ENCODE data around the gene POR. TPM values are rescaled to one million over a fixed set of nuclear protein-coding genes. Genes with fewer than 3 reads are reported as not detected.

The POR gene
- total RNA-seq, 5 donors from 2014 or later (not counting 1 experiment from before 2014, with no cell fraction given) = 41.1 to 83.3 (median 58.8) TPM

Other genes with a start within 250 kb of the POR start
- gene HIP1, start 176.2 kb upstream of the POR start, total RNA-seq = 1 to 10 TPM; 3.2 to 8.4 (median 3.6) TPM
- not detected for gene CCL26, start 142.9 kb upstream of the POR start, total RNA-seq
- gene CCL24, start 101.3 kb upstream of the POR start, total RNA-seq = not detected
- 100 to 1,000 TPM in 1 of 5 donors, 10 to 100 TPM in 4; 46.7 to 110 (median 59.4) TPM for gene RHBDD2, start 36.1 kb upstream of the POR start, total RNA-seq
- 10 to 100 TPM; 15.2 to 38.5 (median 34.4) TPM for gene TMEM120A, start 79.4 kb downstream of the POR start, total RNA-seq
- gene STYXL1, start 132.8 kb downstream of the POR start, total RNA-seq = 10 to 100 TPM; 12.9 to 21.9 (median 18.9) TPM
- 100 to 1,000 TPM in 2 of 5 donors, 10 to 100 TPM in 3; 72.0 to 113 (median 93.6) TPM for gene MDH2, start 133.0 kb downstream of the POR start, total RNA-seq

All from T-cell (primary cell).